ENCODE data around the gene ERAP2.

The ERAP2 gene

GRCh38 chr5:96968614-96969013, 92.3 kb downstream of the ERAP2 start:
- peak; percentile 47 for DNase-seq (ENCODE audit: low read depth)
- no peak overlapping the region for H3K4me3 ChIP-seq (ENCODE audit: low read depth, low read length)
- TF ChIP-seq, protein P1, sequence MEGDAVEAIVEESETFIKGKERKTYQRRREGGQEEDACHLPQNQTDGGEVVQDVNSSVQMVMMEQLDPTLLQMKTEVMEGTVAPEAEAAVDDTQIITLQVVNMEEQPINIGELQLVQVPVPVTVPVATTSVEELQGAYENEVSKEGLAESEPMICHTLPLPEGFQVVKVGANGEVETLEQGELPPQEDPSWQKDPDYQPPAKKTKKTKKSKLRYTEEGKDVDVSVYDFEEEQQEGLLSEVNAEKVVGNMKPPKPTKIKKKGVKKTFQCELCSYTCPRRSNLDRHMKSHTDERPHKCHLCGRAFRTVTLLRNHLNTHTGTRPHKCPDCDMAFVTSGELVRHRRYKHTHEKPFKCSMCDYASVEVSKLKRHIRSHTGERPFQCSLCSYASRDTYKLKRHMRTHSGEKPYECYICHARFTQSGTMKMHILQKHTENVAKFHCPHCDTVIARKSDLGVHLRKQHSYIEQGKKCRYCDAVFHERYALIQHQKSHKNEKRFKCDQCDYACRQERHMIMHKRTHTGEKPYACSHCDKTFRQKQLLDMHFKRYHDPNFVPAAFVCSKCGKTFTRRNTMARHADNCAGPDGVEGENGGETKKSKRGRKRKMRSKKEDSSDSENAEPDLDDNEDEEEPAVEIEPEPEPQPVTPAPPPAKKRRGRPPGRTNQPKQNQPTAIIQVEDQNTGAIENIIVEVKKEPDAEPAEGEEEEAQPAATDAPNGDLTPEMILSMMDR (conservative IDR thresholded peaks at IDR 0.05; ENCODE audit: low read depth, low read length), result no peak

Measured in choroid plexus epithelial cell (primary cell).